ENCODE data around the gene WHAMM.

The WHAMM gene

GRCh38 chr15:82871832-82872484 is 62.5 kb downstream of the WHAMM start:
- no peak for DNase-seq

GRCh38 chr15:82873000-82873680 is 63.7 kb downstream of the WHAMM start:
- DNase-seq: no peak

GRCh38 chr15:82874267-82874666 is 64.8 kb downstream of the WHAMM start:
- DNase-seq: no peak

GRCh38 chr15:82874961-82875360 is 65.5 kb downstream of the WHAMM start:
- DNase-seq: no peak

- DNase-seq: no peak
These were observed 66.1 kb downstream of the WHAMM start for GRCh38 chr15:82875411-82876003.

GRCh38 chr15:82877825-82878224 is 68.4 kb downstream of the WHAMM start:
- DNase-seq: no peak

- DNase-seq: no peak
These were observed 68.9 kb downstream of the WHAMM start for GRCh38 chr15:82878325-82878724.

GRCh38 chr15:82880704-82881103 is 71.3 kb downstream of the WHAMM start:
- no peak for DNase-seq

GRCh38 chr15:82881747-82882146 is 72.3 kb downstream of the WHAMM start:
- no peak for DNase-seq

GRCh38 chr15:82882273-82882928 is 73.0 kb downstream of the WHAMM start:
- DNase-seq: no peak

All from activated T-cell treated with anti-CD3 and anti-CD28 coated beads, Interleukin-2, amount 50 U/mL, for 1 hour (primary cell).